ENCODE results near the gene LCN10. TPM values are rescaled to one million over a fixed set of nuclear protein-coding genes. Genes with fewer than 3 reads are reported as not detected.
"Not testable (repeated sequence)": the region's sequence is repeated elsewhere in the genome, so short reads cannot be mapped to it uniquely, and the experiment has no call there.

LCN10 gene
- total RNA-seq, 2 donors from 2014 or later, result 0.90 TPM; not detected in 1

DNA sequence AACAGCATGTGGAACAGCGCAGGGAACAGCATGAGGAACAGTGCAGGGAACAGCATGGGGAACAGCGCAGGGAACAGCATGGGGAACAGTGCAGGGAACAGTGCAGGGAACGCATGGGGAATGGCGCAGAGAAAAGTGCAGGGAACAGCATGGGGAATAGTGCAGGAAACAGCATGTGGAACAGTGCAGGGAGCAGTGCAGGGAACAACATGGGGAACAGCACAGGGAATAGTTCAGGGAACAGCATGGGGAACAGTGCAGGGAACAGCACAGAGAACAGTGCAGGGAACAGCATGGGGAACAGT, 13.3 kb upstream of the LCN10 start:
- H3K36me3 Mint-ChIP-seq (ENCODE audit: low read depth), result no peaks in the 10 kb centered on the region
- peaks cover 7% of the 10 kb centered on the region for H3K27me3 Mint-ChIP-seq
- H3K4me3 Mint-ChIP-seq, result no peak overlapping the region
- DNase-seq (no peak), ATAC-seq (no peak)
- no peaks in the 10 kb centered on the region for H3K9me3 ChIP-seq (ENCODE audit: control insufficient read depth, low read length, poor library complexity, severe bottlenecking)
- H3K27ac Mint-ChIP-seq, result no peak overlapping the region
- H3K4me1 Mint-ChIP-seq, result no peaks in the 10 kb centered on the region

DNA sequence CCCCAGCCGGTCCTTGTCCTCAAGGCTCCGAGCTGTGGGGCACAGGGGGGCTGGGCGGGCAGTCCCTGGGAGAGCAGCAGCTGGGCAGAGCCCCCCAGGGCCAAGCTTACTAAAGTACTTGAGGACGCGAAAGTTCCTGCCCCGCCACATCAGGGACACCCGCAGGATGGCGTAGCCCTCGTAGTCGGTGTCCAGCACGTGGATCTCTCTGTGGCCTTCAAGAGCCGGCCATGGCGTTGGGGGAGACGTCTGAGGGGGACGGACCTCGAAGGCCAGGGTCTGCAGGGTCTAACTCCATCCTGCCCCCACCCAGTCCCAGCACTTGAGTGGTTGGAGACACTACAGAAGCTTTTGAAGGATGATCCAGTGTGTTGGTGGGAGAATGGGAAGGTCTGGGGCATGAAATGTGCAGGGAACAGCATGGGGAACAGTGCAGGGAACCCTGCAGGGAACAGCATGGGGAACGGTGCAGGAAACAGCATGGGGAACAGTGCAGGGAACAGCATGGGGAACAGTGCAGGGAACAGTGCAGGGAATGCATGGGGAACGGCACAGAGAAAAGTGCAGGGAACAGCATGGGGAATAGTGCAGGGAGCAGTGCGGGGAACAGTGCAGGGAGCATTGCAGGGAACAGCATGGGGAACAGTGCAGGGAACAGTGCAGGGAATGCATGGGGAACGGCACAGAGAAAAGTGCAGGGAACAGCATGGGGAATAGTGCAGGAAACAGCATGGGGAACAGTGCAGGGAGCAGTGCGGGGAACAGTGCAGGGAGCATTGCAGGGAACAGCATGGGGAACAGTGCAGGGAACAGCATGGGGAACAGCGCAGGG, 12.8 kb upstream of the LCN10 start:
- ATAC-seq; H3K9me3 ChIP-seq (ENCODE audit: control insufficient read depth, low read length, poor library complexity, severe bottlenecking); H3K36me3 Mint-ChIP-seq (ENCODE audit: low read depth); H3K27me3 Mint-ChIP-seq; H3K27ac Mint-ChIP-seq; H3K4me1 Mint-ChIP-seq; DNase-seq; H3K4me3 Mint-ChIP-seq: not testable (repeated sequence)

DNA sequence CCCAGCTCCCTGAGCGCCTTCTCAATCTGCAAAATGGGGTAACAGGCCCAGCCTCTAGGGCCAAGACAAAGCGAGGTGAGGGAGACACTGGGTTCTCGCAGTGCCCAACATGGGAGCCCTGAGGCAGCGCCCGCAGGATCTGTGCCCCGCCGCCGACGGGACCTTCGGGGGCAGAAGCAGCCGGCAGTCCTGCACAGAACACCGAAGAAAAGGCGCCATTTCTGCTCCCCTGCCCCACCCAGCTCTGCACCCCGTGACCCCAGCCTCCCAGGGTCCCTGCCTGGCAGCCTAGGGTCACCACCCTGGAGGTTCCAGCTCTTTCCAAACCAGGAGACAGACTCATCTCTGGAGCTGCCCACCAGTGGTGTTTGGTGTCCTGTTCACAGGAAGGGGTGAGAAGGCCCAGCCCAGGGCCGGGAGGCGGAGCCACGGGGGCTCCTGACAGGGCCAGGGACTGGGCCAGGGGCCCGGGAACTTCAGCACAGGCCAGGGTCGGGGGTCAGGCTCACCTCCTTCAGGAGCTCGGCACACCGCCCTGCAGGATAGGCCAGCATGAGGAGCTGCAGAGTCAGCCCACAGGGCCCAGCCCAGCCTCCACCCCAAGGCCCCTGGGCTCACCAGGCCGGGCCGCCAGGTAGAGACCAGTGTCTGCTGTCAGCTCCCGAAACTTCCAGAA, 12.0 kb upstream of the LCN10 start:
- H3K27me3 Mint-ChIP-seq, result peaks cover 1% of the 10 kb centered on the region
- H3K9me3 ChIP-seq (ENCODE audit: control insufficient read depth, low read length, poor library complexity, severe bottlenecking), result no peaks in the 10 kb centered on the region
- no peak overlapping the region for H3K4me3 Mint-ChIP-seq
- H3K27ac Mint-ChIP-seq, result no peak overlapping the region
- H3K36me3 Mint-ChIP-seq (ENCODE audit: low read depth), result no peaks in the 10 kb centered on the region
- no peak for ATAC-seq
- H3K4me1 Mint-ChIP-seq, result no peaks in the 10 kb centered on the region
- DNase-seq, result no peak

DNA sequence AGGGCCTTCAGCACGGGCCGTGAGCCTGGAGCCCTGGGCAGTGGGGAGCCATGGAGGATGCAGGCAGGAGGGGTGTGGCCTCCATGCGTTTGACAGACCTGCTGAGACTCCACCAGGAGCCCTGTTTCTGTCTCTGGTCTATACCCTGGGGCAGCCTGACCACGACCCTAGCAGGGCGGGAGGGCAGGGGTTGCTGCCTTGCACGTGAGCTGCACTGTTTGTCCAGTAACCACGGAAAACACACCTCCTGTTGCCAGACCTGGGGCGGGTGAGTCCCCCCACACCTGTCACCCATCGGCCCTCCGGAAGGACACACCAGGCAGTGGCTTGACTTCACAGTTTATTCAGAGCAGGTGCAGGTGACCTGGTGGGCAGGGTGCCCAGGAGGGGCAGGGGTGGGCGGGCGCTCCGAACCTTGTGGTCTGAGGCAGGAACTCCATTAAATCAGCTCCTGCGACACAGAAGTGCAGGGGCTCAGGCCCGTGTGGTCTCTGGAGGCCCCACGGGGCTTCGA, 11.4 kb upstream of the LCN10 start:
- H3K27me3 Mint-ChIP-seq, result peaks cover 4% of the 10 kb centered on the region
- H3K27ac Mint-ChIP-seq, result no peak overlapping the region
- H3K9me3 ChIP-seq (ENCODE audit: control insufficient read depth, low read length, poor library complexity, severe bottlenecking), result no peaks in the 10 kb centered on the region
- ATAC-seq (no peak), DNase-seq (no peak)
- no peaks in the 10 kb centered on the region for H3K4me1 Mint-ChIP-seq
- H3K36me3 Mint-ChIP-seq (ENCODE audit: low read depth), result no peaks in the 10 kb centered on the region
- no peak overlapping the region for H3K4me3 Mint-ChIP-seq

DNA sequence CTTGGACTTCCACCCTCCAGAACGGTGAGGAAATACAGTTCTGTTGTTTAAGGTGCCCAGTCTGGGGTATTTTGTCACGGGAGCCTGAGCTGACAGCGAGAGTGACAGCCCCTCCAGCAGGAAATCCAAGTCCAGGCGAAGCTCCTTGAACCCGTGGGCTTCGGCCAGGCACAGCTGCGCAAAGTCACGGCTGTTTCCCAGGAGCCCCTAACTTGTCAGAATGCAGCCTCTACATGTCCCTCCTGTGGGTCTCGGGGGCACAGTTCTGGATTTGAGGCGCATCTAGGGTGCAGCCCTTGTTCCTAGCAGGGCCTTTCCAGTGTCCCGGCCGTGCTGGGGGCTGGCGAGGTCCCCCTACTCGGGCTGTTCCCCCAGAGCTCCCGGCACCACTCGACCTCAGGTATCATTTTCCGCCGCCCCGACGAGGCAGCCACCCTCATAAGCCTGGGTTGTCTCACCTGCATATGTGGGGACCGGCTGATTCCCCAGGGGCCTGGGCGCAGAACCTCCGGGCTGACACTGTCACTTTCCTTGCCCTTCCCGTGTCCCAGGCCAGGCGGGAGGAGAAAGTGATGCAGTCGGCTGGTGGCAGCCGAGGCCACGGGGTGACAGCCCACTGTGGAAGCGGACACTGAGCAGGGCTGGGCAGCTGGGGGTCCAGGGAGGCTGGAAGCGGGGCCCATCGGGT, 10.8 kb upstream of the LCN10 start:
- Mint-ChIP-seq H3K27ac (no peak overlapping the region), H3K27me3 (peaks cover 8% of the 10 kb centered on the region), H3K4me1 (no peaks in the 10 kb centered on the region), H3K36me3 (ENCODE audit: low read depth) (no peaks in the 10 kb centered on the region), H3K4me3 (no peak overlapping the region)
- no peak for ATAC-seq
- no peaks in the 10 kb centered on the region for H3K9me3 ChIP-seq (ENCODE audit: control insufficient read depth, low read length, poor library complexity, severe bottlenecking)
- no peak for DNase-seq

DNA sequence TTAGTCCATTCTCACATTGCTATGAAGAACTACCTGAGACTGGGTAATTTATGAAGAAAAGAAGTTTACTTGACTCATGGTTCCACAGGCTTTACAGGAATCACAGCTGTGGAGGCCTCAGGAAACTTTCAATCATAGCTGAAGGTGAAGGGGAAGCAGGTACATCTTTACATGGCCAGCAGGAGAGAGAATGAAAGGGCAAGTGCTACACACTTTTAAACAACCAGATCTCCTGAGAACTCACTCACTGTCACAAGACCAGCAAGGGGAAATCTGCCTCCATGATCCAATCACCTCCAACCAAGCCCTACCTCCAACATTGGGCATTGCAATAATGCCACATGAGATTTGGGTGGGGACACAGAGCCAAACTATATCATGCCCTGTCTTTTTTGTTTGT, 9.1 kb upstream of the LCN10 start:
- H3K9me3 ChIP-seq (ENCODE audit: control insufficient read depth, low read length, poor library complexity, severe bottlenecking), result no peaks in the 10 kb centered on the region
- no peak for DNase-seq
- peaks cover 22% of the 10 kb centered on the region for H3K27me3 Mint-ChIP-seq
- no peaks in the 10 kb centered on the region for H3K4me1 Mint-ChIP-seq
- ATAC-seq, result no peak
- H3K36me3 Mint-ChIP-seq (ENCODE audit: low read depth), result no peaks in the 10 kb centered on the region
- H3K27ac Mint-ChIP-seq, result no peak overlapping the region
- H3K4me3 Mint-ChIP-seq, result no peak overlapping the region

DNA sequence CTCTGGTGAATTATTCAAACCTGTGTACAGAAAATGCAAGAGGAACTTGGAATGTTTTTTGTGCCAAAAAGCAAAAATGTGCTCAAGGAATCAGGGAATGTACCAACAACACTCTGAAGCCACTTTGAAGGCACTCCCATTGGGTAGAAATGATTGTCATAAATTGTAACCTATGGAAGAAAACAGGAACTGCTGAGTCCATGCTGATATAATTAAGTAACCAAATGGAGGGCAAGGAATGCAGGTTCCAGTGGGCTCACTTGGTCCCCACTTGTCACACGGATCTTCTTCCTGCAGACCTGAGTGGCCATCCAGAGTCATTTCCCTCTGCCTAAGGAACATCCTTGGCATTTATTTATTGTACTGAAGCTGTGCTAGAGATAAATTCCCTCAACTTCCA, 8.5 kb upstream of the LCN10 start:
- Mint-ChIP-seq H3K27me3 (peaks cover 23% of the 10 kb centered on the region), H3K4me3 (no peak overlapping the region), H3K4me1 (no peaks in the 10 kb centered on the region), H3K27ac (no peak overlapping the region), H3K36me3 (ENCODE audit: low read depth) (no peaks in the 10 kb centered on the region)
- H3K9me3 ChIP-seq (ENCODE audit: control insufficient read depth, low read length, poor library complexity, severe bottlenecking), result no peaks in the 10 kb centered on the region
- DNase-seq (no peak), ATAC-seq (no peak)

DNA sequence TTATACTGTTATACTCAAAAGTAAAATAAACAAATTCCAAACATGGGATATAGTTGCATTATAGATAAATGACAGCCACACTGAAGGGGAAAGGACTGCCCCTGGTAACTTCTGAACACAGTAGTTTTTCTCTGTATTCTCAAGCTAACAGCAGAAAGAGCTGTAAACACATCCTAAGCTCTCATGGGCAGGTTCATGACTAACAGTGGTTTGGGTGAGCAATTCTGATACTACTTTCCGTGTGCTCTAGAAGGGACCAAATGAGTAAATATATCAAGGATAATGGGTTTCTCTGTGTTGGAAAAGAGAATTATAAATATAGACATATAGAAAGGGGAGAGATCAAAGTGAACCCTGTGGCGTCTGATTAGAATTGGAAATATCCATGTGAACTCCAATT, 7.8 kb upstream of the LCN10 start:
- peaks cover 23% of the 10 kb centered on the region for H3K27me3 Mint-ChIP-seq
- ATAC-seq, result no peak
- H3K4me1 Mint-ChIP-seq, result no peaks in the 10 kb centered on the region
- no peaks in the 10 kb centered on the region for H3K9me3 ChIP-seq (ENCODE audit: control insufficient read depth, low read length, poor library complexity, severe bottlenecking)
- no peak for DNase-seq
- H3K4me3 Mint-ChIP-seq, result no peak overlapping the region
- H3K27ac Mint-ChIP-seq, result no peak overlapping the region
- H3K36me3 Mint-ChIP-seq (ENCODE audit: low read depth), result no peaks in the 10 kb centered on the region

DNA sequence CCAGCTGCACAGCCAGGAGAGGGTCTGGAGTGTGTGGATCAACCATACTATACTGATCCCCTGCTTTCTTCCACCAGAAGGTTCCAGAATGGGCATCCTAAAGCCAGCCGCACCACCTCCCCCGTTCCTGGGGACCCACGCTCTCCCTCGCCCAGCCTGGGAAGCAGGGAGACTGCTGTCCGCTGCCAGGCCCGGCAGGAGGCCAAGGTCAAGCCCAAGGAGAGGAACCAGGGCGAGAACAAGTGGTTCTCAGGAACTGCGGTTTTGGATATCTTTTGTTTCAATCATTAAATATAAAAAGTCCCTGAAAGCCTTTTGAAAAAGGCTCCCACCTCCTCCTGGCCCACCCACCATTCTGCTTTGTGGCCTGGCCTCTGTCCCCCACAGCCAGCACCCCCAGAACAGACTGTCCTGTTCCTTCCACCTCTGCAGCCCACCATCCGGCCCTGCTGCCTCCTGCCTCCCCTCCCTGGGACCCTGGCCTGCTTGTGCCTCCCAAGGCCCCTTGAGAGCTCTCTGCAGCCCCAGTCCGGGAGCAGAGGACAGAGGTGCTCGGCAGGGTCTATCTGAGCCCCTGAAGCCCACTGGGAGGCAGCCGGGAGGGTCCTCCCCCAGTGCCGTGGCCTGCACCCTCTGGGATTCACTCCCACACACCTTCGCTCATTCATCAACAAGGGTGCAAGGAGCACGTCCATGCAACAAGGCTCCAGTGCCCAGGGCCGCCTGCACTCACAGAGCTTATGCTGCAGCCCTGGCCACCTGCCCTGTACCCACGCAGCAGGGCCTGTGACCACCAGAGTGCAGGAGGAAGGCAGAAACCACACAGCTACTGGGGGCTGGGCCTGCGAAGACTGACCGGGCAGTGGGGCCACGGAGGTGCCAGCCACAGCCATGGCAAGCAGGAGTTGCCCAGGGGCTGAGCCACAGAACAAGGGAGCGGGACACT, 6.2 kb upstream of the LCN10 start:
- no peak overlapping the region for H3K4me3 Mint-ChIP-seq
- no peak for DNase-seq
- no peaks in the 10 kb centered on the region for H3K9me3 ChIP-seq (ENCODE audit: control insufficient read depth, low read length, poor library complexity, severe bottlenecking)
- H3K36me3 Mint-ChIP-seq (ENCODE audit: low read depth), result no peaks in the 10 kb centered on the region
- peaks cover 24% of the 10 kb centered on the region for H3K27me3 Mint-ChIP-seq
- no peaks in the 10 kb centered on the region for H3K4me1 Mint-ChIP-seq
- H3K27ac Mint-ChIP-seq, result no peak overlapping the region
- no peak for ATAC-seq

DNA sequence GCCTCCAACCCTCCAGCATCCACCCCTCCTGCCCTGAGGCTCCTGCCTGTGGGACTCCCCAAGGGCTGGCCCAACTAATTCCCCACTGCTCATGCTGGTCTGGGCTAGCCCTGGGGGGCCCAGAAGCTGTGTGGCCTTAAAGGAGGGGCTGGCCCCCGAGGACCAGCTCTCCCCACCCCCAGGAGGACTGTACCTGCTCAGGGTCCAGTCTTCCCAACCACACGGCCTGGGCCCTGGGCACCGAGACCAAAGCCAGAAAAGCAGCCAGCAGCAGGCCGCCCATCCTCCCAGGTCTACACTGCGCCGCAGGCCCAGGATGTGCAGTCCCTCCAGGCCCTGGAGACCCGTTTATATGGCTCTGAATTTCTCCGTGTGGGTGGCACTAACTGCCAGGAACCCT, 5.5 kb upstream of the LCN10 start, which contains the start of gene LCN6:
LCN6 (minus strand) TSS at position 325 of the 400 bp plus-strand sequence; CDS start at position 283, 42 bp downstream.
- no peaks in the 10 kb centered on the region for H3K9me3 ChIP-seq (ENCODE audit: control insufficient read depth, low read length, poor library complexity, severe bottlenecking)
- ATAC-seq (no peak), DNase-seq (no peak)
- no peaks in the 10 kb centered on the region for H3K4me1 Mint-ChIP-seq
- H3K4me3 Mint-ChIP-seq, result no peak within 1 kb of the TSS
- H3K27me3 Mint-ChIP-seq, result peaks cover 31% of the 10 kb centered on the region
- H3K27ac Mint-ChIP-seq, result no peak within 1 kb of the TSS
- H3K36me3 Mint-ChIP-seq (ENCODE audit: low read depth), result no peaks in the 10 kb centered on the region

DNA sequence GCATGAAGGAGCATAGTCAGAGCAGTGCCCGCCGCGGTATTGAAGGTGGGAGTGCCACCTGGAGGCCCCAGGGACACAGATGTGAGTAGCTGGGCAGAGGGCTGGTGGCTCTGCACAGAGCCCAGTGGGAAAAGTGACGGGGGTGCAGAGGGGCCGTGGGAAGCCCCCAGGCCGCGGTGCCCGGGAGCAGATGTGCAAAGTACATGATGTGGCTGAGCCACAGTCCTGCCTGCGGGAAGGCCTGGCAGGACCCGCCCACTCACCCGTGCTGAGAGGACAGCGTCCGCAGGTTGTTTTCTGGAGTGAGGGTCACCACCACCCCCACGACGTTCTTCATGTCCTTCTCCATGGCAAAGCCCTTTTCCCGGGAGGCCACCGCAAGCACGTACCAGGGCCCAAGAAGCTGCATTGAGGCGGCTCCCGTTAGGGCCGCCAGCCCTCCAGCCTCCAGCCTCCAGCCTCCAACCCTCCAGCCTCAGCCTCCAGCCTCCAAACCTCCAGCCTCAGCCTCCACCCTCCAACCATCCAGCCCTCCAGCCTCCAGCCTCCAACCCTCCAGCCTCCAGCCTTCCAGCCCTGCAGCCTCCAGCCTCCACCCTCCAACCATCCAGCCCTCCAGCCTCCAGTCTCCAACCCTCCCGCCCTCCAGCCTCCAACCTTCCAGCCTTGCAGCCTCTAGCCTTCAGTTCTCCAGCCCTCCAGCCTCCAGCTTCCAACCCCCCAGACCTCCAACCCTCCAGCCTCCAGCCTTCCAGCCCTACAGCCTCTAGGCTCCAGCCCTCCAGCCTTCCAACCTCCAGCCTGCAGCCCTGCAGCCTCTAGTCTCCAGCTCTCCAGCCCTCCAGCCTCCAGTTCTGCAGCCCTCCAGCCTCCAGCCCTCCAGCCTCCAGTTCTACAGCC, 4.7 kb upstream of the LCN10 start:
- DNase-seq (no peak), ATAC-seq (no peak)
- no peaks in the 10 kb centered on the region for H3K4me1 Mint-ChIP-seq
- peaks cover 33% of the 10 kb centered on the region for H3K27me3 Mint-ChIP-seq
- no peak overlapping the region for H3K4me3 Mint-ChIP-seq
- no peaks in the 10 kb centered on the region for H3K36me3 Mint-ChIP-seq (ENCODE audit: low read depth)
- no peak overlapping the region for H3K27ac Mint-ChIP-seq
- H3K9me3 ChIP-seq (ENCODE audit: control insufficient read depth, low read length, poor library complexity, severe bottlenecking), result no peaks in the 10 kb centered on the region

DNA sequence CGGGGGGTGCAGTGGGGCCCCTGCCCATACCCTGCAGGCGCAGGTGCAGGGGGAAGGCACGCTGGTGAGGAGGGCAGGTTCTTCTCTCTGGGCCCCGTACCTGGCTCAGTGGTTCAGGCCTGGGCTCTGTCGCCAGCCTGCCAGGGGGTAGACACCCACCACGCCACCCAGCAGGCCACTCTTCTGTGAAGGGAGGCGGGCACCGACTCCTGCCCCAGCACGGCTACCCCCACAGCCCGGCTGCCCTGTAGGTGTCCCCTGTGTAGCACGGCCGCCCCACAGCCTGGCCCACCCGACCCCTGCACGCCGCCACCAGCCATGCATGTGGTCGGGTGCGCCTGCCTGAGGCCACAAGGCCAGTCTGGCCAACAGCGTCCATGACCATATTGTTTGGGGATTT, 3.9 kb upstream of the LCN10 start:
- peaks cover 34% of the 10 kb centered on the region for H3K27me3 Mint-ChIP-seq
- ATAC-seq, result no peak
- DNase-seq, result no peak
- no peak overlapping the region for H3K27ac Mint-ChIP-seq
- no peaks in the 10 kb centered on the region for H3K4me1 Mint-ChIP-seq
- no peaks in the 10 kb centered on the region for H3K9me3 ChIP-seq (ENCODE audit: control insufficient read depth, low read length, poor library complexity, severe bottlenecking)
- no peaks in the 10 kb centered on the region for H3K36me3 Mint-ChIP-seq (ENCODE audit: low read depth)
- H3K4me3 Mint-ChIP-seq, result no peak overlapping the region

Data from T-helper 17 cell (primary cell).